Measurements from ENCODE around the gene PTPRM.

PTPRM gene

DNA sequence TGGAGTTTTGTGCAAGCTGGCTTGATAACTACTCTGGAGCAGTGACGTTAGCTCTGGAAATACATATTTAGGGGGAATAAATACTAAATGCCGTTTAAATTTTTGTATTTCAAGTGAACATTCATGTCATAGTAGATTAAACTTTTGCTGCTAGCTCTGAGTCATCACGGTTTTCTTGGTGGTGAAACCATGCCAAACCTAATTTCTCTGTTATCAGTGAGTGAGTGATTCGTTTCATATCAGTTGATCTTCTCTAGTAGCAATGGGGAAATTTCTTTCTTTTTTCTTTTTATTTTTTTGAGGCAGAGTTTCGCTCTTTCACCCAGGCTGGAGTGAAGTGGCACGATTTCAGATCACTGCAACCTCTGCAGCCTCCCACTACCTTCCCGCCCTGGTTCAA is 211.1 kb downstream of the PTPRM start:
- no peak overlapping the region for H3K4me3 ChIP-seq (ENCODE audit: low read depth, low read length)
- POLR2A ChIA-PET = no interaction called here
- CTCF ChIA-PET = interaction anchor here (1.9 kb wide), 1 partner anchor 12 kb away, joined by 13 read pairs; no protein-coding TSS in a partner anchor

DNA sequence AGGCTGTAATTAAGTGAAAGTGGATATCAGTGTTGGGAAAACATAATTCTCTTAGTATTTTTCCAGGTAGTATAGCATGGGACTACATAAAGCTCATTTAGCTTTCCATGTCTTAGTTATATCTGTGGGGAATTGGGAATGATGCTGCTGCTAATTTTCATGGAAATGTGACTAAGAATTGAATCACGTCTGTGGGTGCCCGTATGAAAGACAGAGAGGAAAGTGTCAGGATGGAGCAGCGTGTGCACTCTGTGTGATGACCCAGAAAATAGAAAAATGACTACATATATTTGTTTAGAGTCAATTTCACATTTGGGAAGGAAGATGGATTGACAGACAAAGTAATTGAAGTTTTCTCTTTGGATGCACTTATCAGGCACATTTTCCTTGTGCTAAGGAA is 212.1 kb downstream of the PTPRM start:
- H3K4me1 ChIP-seq (ENCODE audit: control insufficient read depth, insufficient read depth, low read length) = peaks cover 3% of the 10 kb centered on the region; the same call in 1 of the 2 replicates
- ChIA-PET POLR2A (no interaction called here), CTCF (interaction anchor here (1.9 kb wide), 1 partner anchor 11 kb away, joined by 13 read pairs; no protein-coding TSS in a partner anchor)
- no peak overlapping the region for H3K4me3 ChIP-seq (ENCODE audit: low read depth, low read length)
- no peaks in the 10 kb centered on the region for H3K9me3 ChIP-seq (ENCODE audit: control insufficient read depth, insufficient read depth, low read depth, low read length)
- TF ChIP-seq ZNF768 (tag by site-specific recombination; IDR thresholded peaks at IDR 0.05) (no peak), ZNF664 (tag by site-specific recombination; IDR thresholded peaks at IDR 0.05) (no peak), ZNF48 (tag by site-specific recombination; IDR thresholded peaks at IDR 0.05) (no peak), SCRT2 (tag by site-specific recombination; IDR thresholded peaks at IDR 0.05) (no peak), ZNF549 (tag by site-specific recombination; IDR thresholded peaks at IDR 0.05) (no peak), ZNF629 (tag by site-specific recombination; IDR thresholded peaks at IDR 0.05) (no peak), ZNF169 (tag by site-specific recombination; IDR thresholded peaks at IDR 0.05) (no peak), ZNF624 (tag by site-specific recombination; IDR thresholded peaks at IDR 0.05) (no peak), ZNF785 (tag by site-specific recombination; IDR thresholded peaks at IDR 0.05) (no peak), ZSCAN23 (tag by site-specific recombination; IDR thresholded peaks at IDR 0.05) (no peak), ZNF776 (tag by site-specific recombination; IDR thresholded peaks at IDR 0.05; ENCODE audit: borderline replicate concordance) (no peak), ZNF221 (tag by site-specific recombination; IDR thresholded peaks at IDR 0.05; ENCODE audit: borderline replicate concordance) (no peak), ZNF10 (tag by site-specific recombination; IDR thresholded peaks at IDR 0.05) (no peak)
- TF ChIP-seq, protein P1, sequence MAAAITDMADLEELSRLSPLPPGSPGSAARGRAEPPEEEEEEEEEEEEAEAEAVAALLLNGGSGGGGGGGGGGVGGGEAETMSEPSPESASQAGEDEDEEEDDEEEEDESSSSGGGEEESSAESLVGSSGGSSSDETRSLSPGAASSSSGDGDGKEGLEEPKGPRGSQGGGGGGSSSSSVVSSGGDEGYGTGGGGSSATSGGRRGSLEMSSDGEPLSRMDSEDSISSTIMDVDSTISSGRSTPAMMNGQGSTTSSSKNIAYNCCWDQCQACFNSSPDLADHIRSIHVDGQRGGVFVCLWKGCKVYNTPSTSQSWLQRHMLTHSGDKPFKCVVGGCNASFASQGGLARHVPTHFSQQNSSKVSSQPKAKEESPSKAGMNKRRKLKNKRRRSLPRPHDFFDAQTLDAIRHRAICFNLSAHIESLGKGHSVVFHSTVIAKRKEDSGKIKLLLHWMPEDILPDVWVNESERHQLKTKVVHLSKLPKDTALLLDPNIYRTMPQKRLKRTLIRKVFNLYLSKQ (tag by site-specific recombination; IDR thresholded peaks at IDR 0.05; ENCODE audit: borderline replicate concordance) = no peak
- TF ChIP-seq, protein P2, sequence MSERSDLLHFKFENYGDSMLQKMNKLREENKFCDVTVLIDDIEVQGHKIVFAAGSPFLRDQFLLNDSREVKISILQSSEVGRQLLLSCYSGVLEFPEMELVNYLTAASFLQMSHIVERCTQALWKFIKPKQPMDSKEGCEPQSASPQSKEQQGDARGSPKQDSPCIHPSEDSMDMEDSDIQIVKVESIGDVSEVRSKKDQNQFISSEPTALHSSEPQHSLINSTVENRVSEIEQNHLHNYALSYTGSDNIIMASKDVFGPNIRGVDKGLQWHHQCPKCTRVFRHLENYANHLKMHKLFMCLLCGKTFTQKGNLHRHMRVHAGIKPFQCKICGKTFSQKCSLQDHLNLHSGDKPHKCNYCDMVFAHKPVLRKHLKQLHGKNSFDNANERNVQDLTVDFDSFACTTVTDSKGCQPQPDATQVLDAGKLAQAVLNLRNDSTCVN (tag by site-specific recombination; optimal IDR thresholded peaks at IDR 0.05) = no peak
- TF ChIP-seq, protein P3, sequence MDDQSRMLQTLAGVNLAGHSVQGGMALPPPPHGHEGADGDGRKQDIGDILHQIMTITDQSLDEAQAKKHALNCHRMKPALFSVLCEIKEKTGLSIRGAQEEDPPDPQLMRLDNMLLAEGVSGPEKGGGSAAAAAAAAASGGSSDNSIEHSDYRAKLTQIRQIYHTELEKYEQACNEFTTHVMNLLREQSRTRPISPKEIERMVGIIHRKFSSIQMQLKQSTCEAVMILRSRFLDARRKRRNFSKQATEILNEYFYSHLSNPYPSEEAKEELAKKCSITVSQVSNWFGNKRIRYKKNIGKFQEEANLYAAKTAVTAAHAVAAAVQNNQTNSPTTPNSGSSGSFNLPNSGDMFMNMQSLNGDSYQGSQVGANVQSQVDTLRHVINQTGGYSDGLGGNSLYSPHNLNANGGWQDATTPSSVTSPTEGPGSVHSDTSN (CRISPR knock-in tag; IDR thresholded peaks at IDR 0.05) = no peak
- TF ChIP-seq, protein P4, sequence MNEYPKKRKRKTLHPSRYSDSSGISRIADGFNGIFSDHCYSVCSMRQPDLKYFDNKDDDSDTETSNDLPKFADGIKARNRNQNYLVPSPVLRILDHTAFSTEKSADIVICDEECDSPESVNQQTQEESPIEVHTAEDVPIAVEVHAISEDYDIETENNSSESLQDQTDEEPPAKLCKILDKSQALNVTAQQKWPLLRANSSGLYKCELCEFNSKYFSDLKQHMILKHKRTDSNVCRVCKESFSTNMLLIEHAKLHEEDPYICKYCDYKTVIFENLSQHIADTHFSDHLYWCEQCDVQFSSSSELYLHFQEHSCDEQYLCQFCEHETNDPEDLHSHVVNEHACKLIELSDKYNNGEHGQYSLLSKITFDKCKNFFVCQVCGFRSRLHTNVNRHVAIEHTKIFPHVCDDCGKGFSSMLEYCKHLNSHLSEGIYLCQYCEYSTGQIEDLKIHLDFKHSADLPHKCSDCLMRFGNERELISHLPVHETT (tag by site-specific recombination; IDR thresholded peaks at IDR 0.05) = no peak
- H3K27ac ChIP-seq (ENCODE audit: extremely low read depth, low read depth, low read length) = no peak overlapping the region
- no peaks in the 10 kb centered on the region; a peak in 1 of 3 replicates for H3K36me3 ChIP-seq (ENCODE audit: control insufficient read depth in 2 of 2, insufficient read depth in 1 of 2, low read length in 2 of 2)

More for the DNA sequence above, 211.1 kb downstream of the PTPRM start:
- TF ChIP-seq ZNF530 (tag by site-specific recombination; IDR thresholded peaks at IDR 0.05; ENCODE audit: low read depth) (no peak), ZSCAN23 (tag by site-specific recombination; IDR thresholded peaks at IDR 0.05) (no peak), KLF10 (tag by site-specific recombination; IDR thresholded peaks at IDR 0.05) (no peak), OSR2 (tag by site-specific recombination; IDR thresholded peaks at IDR 0.05) (no peak), ZNF548 (tag by site-specific recombination; IDR thresholded peaks at IDR 0.05) (no peak), ZNF473 (tag by site-specific recombination; IDR thresholded peaks at IDR 0.05) (no peak), ZNF311 (tag by site-specific recombination; IDR thresholded peaks at IDR 0.05; ENCODE audit: borderline replicate concordance) (no peak), ZNF175 (tag by site-specific recombination; IDR thresholded peaks at IDR 0.05) (no peak), KLF8 (tag by site-specific recombination; IDR thresholded peaks at IDR 0.05) (no peak), ZNF391 (tag by site-specific recombination; IDR thresholded peaks at IDR 0.05; ENCODE audit: borderline replicate concordance, low read depth) (no peak), ZNF114 (tag by site-specific recombination; IDR thresholded peaks at IDR 0.05) (no peak)
- TF ChIP-seq, protein P5, sequence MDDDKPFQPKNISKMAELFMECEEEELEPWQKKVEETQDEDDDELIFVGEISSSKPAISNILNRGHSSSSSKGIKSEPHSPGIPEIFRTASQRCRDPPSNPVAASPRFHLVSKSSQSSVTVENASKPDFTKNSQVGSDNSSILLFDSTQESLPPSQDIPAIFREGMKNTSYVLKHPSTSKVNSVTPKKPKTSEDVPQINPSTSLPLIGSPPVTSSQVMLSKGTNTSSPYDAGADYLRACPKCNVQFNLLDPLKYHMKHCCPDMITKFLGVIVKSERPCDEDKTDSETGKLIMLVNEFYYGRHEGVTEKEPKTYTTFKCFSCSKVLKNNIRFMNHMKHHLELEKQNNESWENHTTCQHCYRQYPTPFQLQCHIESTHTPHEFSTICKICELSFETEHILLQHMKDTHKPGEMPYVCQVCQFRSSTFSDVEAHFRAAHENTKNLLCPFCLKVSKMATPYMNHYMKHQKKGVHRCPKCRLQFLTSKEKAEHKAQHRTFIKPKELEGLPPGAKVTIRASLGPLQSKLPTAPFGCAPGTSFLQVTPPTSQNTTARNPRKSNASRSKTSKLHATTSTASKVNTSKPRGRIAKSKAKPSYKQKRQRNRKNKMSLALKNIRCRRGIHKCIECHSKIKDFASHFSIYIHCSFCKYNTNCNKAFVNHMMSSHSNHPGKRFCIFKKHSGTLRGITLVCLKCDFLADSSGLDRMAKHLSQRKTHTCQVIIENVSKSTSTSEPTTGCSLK (tag by site-specific recombination; IDR thresholded peaks at IDR 0.05) = no peak
- TF ChIP-seq, protein P6, sequence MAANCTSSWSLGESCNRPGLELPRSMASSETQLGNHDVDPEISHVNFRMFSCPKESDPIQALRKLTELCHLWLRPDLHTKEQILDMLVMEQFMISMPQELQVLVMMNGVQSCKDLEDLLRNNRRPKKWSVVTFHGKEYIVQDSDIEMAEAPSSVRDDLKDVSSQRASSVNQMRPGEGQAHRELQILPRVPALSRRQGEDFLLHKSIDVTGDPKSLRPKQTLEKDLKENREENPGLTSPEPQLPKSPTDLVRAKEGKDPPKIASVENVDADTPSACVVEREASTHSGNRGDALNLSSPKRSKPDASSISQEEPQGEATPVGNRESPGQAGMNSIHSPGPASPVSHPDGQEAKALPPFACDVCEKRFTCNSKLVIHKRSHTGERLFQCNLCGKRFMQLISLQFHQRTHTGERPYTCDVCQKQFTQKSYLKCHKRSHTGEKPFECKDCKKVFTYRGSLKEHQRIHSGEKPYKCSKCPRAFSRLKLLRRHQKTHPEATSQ (tag by site-specific recombination; IDR thresholded peaks at IDR 0.05) = no peak
- Histone ChIP-seq H3K27ac (ENCODE audit: extremely low read depth, low read depth, low read length) (no peak overlapping the region), H3K9me3 (ENCODE audit: control insufficient read depth, insufficient read depth, low read depth, low read length) (no peaks in the 10 kb centered on the region), H3K36me3 (ENCODE audit: control insufficient read depth in 2 of 2, insufficient read depth in 1 of 2, low read length in 2 of 2) (no peaks in the 10 kb centered on the region; a peak in 1 of 3 replicates), H3K4me1 (ENCODE audit: control insufficient read depth, insufficient read depth, low read length) (peaks cover 3% of the 10 kb centered on the region; the same call in 1 of the 2 replicates)

Data from HEK293 (cell line).